NOMO-1 (cell line): ENCODE measurements around the gene AMH.

ENCODE experiments used
- DNase-seq, 2 experiments: peaks; one replicate each; lab custom pipeline; 2025; ENCODE audit not compliant: unreplicated experiment in 2 of 2; lab: John Stamatoyannopoulos, UW

The AMH gene

GRCh38 chr19:2219726-2220125 lies 29.4 kb upstream of the AMH start:
- no peak for DNase-seq

- no peak for DNase-seq
These were observed 27.8 kb upstream of the AMH start for GRCh38 chr19:2221250-2221831.

- no peak for DNase-seq
These were observed 27.2 kb upstream of the AMH start for GRCh38 chr19:2221918-2222317.

DNA sequence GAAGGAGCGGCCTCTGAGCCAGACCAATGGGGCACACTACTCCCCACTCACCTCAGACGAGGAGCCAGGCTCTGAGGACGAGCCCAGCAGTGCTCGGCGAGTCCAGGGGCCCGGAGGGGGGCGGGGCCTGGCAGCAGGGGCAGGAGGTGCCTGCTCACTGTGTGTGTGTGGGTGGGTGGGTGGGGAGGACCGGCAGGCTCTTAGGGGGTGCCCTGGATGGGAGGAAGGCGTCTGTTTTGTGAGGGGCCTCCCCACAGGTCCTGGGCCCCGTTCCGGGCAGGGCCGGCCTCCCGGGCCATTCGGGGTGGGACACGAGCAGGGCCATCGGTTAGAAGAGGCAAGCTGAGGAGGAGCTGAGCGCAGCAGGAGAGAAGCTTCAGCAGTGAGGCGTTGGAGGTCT lies 25.7 kb upstream of the AMH start:
- no peak for DNase-seq

- DNase-seq, result no peak
These were observed 25.2 kb upstream of the AMH start for GRCh38 chr19:2223959-2224358.

GRCh38 chr19:2224754-2225349 lies 24.3 kb upstream of the AMH start:
- DNase-seq, result no peak

GRCh38 chr19:2225415-2226050 lies 23.6 kb upstream of the AMH start:
- DNase-seq, result no peak

DNA sequence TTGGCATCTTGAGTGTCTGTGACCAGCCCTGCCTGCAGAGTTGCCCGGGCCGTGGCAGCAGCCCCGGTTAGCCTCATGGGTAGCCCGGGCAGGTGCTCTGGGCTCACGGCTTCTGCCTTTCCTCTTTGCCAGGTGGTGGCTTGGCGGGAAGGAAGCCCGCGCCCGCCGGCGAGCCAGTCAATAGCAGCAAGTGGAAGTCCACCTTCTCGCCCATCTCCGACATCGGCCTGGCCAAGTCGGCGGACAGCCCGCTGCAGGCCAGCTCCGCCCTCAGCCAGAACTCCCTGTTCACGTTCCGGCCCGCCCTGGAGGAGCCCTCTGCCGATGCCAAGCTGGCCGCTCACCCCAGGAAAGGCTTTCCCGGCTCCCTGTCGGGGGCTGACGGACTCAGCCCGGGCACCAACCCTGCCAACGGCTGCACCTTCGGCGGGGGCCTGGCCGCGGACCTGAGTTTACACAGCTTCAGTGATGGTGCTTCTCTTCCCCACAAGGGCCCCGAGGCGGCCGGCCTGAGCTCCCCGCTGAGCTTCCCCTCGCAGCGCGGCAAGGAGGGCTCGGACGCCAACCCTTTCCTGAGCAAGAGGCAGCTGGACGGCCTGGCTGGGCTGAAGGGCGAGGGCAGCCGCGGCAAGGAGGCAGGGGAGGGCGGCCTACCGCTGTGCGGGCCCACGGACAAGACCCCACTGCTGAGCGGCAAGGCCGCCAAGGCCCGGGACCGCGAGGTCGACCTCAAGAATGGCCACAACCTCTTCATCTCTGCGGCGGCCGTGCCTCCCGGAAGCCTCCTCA lies 22.9 kb upstream of the AMH start:
- DNase-seq, result no peak

- DNase-seq, result no peak
These were observed 22.2 kb upstream of the AMH start for GRCh38 chr19:2226840-2227360.

GRCh38 chr19:2227415-2228156 lies 21.5 kb upstream of the AMH start:
- peak; percentile 94 to 95 for DNase-seq

DNA sequence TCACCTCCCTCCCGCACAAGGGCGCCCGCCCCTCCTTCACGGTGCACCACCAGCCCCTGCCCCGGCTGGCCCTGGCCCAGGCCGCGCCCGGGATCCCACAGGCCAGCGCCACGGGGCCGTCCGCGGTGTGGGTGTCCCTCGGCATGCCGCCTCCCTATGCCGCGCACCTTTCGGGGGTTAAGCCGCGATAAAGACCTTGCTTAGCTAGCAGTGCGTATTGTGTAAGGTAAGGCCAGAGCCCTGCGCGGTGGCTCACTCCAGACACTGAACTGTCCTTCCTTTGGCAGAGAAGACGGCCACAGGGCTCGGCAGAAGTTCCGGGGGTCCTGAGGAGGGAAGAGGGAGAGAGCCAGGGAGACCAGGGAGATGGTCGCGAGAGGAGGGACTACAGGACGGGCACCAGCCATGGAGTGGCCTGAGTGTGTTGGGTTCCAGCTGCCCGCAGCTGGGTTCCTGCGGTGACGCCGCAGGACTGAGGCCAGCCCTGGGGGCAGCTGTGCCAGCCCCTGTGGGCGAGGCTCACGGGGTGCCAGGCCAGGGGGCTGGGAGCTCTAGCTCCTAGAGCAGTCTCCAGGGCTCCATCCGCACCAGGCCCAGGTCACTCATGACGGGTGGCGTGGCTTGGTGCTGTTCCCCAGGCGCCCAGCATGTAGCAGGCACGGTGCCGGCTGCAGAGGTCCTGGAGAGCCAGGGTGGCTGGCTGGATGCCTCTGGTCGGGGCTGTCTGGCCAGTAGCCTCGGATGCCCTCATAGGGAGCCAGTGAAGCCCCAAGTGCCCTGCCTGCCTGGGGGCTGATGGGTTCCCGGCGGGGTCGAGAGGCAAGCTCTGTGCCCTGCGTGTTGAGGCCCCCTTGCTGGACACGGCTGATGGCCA lies 20.7 kb upstream of the AMH start:
- DNase-seq, result no peak

- no peak for DNase-seq
These were observed 19.8 kb upstream of the AMH start for GRCh38 chr19:2229103-2230032.

GRCh38 chr19:2230033-2230531 lies 19.0 kb upstream of the AMH start:
- no peak for DNase-seq

- DNase-seq, result no peak
These were observed 18.2 kb upstream of the AMH start for GRCh38 chr19:2230807-2231533.

- DNase-seq, result no peak
These were observed 17.4 kb upstream of the AMH start for GRCh38 chr19:2231621-2232221.

- no peak for DNase-seq
These were observed 16.6 kb upstream of the AMH start for GRCh38 chr19:2232286-2233151.
